Measurements from ENCODE around the gene ZFP57.

The ZFP57 gene

DNA sequence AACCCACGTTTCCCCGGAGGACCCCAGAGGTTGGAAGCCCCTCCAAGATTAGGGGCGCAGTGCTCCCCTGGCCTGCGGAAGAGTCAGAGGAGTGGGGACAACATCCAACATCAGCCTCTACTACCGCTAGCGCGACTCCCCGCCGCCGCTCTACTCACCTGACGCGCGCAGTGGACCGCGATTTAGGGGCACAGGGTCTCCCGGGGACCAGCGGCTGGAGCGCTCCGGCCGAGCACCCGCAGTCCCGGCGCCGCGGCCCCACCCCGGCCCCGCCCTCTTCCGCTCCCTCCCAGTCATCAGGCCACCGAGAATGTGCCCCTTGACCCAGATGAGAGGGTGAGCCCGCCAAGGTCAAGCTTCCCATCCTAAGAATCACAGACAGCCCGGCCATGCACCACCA is at the start of gene ZFP57:
Gene ZFP57 (minus strand): TSS at position 249 of the 400 bp plus-strand sequence. CDS start 4,149 bp downstream, outside the sequence.
- no peak for DNase-seq (ENCODE audit: low read depth in 2 of 2, low spot score in 1 of 2)

DNA sequence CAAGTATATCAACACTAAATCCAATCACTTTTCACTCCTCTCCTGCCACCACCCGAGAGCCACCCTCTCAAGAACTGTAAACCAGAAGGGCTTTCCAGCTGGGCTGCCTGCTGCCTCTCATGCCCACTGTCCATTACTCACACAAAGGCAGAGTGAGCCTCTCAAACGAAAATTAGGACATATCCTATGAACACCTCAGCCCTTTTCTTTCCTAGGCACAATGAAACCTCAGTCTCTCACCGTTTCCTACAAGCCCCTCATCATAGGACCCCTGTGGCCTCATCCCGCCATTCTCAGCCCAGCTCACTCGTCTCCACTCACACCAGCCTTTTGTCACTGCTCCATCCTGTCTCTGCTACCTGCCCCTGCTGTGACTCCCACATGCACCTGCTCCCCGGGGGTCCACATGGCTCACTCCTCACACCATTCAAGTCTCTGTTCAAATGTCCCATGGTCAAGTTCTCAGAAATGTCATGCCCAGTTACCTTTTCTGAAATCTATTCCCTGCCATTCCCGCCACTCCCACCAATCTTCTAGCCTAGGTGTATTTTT is 49.7 kb upstream of the ZFP57 start:
- DNase-seq (ENCODE audit: low read depth in 2 of 2, low spot score in 1 of 2), result no peak

DNA sequence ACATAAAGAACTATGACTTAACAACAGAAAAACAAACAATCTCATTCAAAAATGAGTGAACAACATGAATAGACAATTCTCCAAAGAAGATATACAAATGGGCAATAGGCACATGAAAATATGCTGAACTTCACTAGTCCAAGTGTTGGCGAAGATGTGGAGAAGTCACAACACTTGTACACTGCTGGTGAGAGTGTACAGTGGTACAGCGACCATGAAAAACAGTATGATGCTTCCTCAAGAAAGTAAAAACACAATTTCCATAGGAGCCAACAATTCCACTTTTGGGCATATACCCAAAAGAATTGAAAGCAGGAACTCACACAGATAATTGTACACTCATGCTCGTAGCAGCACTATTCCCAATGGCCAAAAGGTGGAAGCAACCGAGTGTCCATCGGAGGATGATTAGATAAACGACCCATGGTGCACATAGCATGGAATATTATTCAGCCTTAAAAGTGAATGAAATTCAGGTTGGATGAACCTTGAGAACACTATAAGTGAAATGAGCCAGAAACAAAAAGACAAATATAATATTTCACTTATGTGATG is 48.9 kb upstream of the ZFP57 start:
- DNase-seq (ENCODE audit: low read depth in 2 of 2, low spot score in 1 of 2), result no peak

DNA sequence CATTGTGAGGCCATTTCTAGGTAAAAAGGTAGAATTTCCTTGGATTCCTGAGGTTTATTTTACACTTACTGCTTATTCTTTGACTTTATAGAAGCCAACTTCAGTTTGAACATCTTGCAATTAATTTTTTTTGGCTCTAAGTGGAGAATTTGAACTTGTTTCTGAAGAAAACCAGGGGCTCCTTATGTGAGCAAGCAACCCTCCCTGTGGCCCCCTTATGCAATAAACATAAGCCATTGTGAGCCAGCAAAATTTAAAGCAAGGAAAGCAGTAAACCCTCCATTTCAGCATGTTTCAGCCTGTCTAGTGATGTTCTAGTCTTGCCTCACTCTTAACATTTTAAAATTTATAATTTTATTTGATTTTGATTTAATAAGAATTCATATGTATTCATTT is 47.9 kb upstream of the ZFP57 start:
- no peak for DNase-seq (ENCODE audit: low read depth in 2 of 2, low spot score in 1 of 2)

DNA sequence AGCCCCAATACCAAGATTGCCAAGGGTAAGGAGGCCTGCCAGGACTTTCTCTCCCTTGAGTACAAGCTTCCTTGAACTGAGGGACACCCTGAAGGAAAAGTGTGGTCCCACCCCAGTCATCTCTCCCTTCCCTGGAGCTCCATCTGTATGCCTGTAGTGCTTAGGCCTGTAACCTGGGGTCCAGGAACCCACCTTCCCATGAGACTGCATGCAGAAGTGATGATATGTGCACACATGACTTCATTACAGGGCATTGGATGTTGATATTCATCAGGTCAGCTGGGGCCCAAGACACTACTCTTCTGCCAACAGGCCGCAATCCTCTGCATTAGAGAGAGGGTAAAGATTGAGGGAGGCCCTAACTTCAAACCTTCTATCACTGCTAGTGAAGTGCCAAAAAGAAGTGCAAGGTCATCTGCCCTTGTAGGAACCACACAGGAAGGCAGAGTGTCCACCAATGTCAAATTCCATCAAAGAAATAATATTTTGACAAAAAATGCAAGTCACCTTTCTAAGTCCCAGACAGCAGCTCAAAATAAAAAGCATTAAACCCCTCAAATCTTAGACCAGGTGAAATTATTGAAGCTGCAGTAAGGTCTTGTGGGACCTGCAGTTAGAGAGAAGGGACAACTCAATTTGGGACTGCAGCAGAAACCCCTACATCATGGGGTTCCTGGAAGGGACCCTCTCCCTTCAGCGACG is 47.4 kb upstream of the ZFP57 start:
- no peak for DNase-seq (ENCODE audit: low read depth in 2 of 2, low spot score in 1 of 2)

DNA sequence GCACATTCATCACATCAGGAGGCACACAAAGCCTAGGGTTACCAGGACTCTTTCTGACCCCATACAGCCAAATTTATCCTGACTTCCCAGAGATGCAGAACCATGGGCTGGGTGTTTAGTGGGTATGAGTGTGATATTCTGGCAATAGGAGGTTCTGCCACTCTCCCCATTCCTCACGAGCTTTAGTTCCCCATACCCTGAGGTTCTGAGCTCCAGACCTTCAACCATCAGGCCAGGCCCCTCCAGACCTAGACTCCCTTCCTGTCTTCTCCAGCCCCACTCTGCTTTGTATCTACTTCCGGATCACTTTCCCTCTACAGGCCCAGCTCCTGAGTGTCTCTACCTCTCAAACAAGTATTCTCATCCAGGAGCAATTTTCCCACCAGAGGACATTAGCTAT is 46.7 kb upstream of the ZFP57 start:
- DNase-seq (ENCODE audit: low read depth in 2 of 2, low spot score in 1 of 2), result no peak

DNA sequence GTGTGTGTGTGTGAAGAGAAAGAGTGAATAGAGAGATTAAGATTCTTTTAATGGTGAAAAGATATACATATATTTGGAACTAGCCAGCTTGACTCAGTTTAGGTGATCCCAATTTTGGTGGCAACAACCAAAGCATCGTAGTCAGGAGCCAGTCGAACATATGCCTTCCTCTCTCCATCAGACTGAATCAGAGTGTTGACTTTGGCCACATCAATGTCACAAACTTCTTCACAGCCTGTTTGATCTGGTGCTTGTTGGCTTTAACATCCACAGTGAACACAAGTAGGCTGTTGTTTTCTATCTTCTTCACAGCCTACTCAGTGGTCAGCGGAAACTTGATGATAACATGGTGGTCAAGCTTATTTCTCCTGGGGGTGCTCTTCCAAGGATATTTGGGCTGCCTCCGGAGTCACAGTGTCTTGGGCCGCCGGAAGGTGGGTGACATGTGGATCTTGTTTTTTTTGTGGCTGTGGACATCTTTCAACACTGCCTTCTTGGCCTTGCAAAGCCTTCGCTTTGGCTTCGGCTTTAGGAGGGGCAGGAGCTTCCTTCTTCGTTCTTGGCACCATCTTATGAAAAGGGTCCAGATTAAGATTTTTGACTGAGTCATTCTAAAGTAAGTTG is 45.7 kb upstream of the ZFP57 start:
- no peak for DNase-seq (ENCODE audit: low read depth in 2 of 2, low spot score in 1 of 2)

DNA sequence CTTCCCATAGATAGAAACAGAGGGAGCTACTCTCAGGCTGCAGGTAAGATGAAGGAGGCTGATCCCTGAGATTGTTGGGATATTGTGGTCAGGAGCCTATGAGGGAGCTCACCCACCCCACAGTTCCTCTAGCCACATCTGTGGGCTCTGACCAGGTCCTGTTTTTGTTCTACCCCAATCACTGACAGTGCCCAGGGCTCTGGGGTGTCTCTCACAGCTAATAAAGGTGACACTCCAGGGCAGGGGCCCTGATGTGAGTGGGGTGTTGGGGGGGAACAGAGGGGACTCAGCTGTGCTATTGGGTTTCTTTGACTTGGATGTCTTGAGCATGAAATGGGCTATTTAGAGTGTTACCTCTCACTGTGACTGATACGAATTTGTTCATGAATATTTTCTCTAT is 45.0 kb upstream of the ZFP57 start:
- DNase-seq (ENCODE audit: low read depth in 2 of 2, low spot score in 1 of 2), result no peak

DNA sequence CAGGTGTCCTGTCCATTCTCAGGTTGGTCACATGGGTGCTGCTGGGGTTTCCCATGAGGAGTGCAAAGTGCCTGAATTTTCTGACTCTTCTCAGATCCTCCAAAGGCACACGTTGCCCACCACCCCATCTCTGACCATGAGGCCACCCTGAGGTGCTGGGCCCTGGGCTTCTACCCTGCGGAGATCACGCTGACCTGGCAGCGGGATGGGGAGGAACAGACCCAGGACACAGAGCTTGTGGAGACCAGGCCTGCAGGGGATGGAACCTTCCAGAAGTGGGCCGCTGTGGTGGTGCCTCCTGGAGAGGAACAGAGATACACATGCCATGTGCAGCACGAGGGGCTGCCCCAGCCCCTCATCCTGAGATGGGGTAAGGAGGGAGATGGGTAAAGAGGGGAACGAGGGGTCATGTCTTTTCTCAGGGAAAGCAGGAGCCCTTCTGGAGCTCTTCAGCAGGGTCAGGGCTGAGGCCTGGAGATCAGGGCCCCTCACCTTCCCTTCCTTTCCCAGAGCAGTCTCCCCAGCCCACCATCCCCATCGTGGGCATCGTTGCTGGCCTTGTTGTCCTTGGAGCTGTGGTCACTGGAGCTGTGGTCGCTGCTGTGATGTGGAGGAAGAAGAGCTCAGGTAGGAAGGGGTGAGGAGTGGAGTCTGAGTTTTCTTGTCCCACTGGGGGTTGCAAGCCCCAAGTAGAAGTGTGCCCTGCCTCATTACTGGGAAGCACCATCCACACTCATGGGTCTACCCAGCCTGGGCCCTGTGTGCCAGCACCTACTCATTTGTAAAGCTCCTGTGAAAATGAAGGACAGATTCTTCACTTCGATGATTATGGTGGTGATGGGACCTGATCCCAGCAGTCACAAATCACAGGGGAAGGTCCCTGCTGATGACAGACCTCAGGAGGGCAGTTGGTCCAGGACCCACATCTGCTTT is 44.3 kb upstream of the ZFP57 start:
- DNase-seq (ENCODE audit: low read depth in 2 of 2, low spot score in 1 of 2), result no peak

DNA sequence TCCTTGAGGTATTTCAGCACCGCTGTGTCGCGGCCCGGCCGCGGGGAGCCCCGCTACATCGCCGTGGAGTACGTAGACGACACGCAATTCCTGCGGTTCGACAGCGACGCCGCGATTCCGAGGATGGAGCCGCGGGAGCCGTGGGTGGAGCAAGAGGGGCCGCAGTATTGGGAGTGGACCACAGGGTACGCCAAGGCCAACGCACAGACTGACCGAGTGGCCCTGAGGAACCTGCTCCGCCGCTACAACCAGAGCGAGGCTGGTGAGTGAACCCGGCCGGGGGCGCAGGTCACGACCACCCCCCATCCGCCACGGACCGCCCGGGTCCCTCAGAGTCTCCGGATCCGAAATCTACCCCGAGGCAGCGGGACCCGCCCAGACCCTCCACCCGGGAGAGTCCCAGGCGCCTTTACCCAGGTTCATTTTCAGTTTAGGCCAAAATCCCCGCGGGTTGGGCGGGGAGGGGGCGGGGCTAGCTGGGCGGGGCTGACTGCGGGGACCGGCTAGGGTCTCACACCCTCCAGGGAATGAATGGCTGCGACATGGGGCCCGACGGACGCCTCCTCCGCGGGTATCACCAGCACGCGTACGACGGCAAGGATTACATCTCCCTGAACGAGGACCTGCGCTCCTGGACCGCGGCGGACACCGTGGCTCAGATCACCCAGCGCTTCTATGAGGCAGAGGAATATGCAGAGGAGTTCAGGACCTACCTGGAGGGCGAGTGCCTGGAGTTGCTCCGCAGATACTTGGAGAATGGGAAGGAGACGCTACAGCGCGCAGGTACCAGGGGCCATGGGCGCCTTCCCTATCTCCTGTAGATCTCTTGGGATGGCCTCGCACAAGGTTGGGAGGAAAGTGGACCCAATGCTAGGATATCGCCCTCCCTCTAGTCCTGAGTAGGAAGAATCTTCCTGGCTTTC is 43.0 kb upstream of the ZFP57 start:
- DNase-seq (ENCODE audit: low read depth in 2 of 2, low spot score in 1 of 2), result peak; percentile 66 to 70

DNA sequence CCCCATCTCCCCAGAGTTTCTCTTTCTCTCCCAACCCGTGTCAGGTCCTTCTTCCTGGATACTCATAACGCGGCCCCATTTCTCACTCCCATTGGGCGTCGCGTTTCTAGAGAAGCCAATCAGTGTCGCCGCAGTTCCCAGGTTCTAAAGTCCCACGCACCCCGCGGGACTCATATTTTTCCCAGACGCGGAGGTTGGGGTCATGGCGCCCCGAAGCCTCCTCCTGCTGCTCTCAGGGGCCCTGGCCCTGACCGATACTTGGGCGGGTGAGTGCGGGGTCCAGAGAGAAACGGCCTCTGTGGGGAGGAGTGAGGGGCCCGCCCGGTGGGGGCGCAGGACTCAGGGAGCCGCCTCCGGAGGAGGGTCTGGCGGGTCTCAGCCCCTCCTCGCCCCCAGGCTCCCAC is 42.3 kb upstream of the ZFP57 start, which contains the start of gene HLA-F:
Gene HLA-F (plus strand): TSS at position 173 of the 404 bp plus-strand sequence. CDS start 30 bp downstream, at position 203.
- peak; percentile 64 to 72 for DNase-seq (ENCODE audit: low read depth in 2 of 2, low spot score in 1 of 2)

DNA sequence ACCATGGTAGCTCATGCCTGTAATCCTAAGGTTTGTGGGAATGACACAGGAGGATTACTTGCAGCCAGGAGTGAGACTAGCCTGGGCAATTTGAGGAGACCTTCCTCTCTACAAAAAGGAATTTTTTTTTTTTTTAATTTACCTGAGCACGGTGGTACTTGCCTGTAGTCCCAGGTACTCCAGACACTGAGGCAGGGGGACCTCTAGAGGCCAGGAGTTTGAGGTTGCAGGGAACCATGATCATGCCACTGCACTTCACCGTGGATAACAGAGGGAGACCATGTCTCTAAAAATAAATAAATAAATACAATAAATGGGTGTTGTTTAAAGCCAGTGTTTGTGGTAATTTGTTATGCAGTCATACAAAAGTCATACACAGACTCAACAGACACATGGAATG is 39.9 kb upstream of the ZFP57 start:
- DNase-seq (ENCODE audit: low read depth in 2 of 2, low spot score in 1 of 2), result no peak

DNA sequence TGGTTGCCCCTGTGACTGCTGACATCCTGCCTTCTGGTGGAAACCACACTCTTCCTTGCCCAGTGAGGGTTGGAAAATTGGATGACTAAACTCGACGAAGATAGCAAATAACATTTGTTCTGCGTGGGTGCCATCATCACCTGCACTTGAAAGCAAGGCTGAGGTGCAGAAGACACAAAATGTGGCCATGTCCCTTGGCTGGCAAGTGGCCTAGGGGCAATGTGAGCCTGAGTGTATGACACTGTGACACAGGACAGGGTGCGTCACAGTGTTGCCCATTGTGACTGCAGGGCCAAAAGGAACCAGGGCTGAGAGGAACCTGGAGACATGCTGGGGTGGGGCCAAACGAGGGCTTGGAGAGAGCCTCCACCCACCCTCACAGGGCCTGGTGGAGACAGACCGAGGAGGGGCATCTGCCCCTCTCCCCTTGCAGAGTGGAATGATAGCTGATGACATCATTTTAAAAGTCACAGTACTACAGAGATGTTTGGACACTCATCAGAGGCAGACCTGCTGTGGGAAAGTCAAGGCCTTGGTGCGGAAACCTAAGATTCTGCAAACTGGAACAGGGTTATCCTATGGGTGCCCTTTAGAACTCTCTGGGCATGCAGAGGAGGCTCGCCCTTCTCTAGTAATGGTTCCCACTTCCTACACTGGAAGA is 29.5 kb upstream of the ZFP57 start:
- no peak for DNase-seq (ENCODE audit: low read depth in 2 of 2, low spot score in 1 of 2)

DNA sequence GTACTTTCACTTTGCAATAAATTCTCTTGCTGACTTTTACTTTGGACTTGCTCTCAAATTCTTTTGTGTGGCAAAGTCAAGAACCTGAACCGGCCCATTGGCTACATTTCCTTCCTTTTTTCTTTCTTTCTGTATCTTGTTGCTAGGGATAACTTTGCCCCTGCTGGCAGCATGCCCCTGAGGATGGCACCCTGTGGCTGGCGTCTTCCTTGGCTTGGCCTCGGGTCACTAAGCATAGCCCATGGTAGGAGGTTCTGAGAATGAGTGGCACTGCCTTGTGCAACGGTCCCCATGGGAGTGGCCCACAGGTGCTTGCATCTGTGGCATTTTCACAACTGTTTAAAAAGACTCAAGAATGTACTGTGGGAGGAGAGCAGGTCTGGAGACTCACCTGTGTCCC is 28.2 kb upstream of the ZFP57 start:
- DNase-seq (ENCODE audit: low read depth in 2 of 2, low spot score in 1 of 2), result no peak

DNA sequence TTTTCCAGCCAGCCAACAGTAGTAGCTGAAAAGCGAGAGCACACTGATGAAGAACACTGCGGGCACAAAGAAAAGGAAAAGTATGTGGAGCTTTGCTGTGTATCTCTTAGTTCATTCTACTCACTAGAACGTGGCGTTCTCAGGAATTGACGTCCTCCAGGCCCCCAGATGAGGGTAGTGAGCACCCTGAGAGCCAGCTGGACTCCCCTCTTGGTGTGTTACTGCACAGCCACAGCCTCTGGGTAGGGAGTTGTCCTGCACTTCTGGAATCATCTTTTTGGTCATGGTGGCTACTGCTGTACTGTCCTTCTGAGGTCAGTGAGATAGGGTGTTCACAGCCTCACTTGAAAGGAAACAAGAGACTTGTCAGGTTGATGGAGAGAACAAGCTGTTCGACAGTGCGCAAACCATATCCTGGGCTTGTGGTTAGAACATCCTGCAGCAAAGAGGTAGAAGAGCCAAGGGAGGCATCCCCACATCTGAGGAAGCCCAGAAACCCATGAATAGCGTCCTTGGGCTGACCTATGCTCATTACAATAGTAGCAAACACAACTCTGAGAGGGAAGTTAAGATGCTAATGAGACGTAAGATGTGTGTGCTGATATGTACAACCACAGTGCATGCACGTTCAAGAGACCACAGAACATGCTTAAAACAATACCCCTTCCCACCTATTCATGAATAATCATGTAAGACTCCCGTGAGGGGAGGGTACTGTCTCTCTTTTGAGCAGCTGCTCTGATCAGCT is 27.7 kb upstream of the ZFP57 start:
- DNase-seq (ENCODE audit: low read depth in 2 of 2, low spot score in 1 of 2), result no peak

DNA sequence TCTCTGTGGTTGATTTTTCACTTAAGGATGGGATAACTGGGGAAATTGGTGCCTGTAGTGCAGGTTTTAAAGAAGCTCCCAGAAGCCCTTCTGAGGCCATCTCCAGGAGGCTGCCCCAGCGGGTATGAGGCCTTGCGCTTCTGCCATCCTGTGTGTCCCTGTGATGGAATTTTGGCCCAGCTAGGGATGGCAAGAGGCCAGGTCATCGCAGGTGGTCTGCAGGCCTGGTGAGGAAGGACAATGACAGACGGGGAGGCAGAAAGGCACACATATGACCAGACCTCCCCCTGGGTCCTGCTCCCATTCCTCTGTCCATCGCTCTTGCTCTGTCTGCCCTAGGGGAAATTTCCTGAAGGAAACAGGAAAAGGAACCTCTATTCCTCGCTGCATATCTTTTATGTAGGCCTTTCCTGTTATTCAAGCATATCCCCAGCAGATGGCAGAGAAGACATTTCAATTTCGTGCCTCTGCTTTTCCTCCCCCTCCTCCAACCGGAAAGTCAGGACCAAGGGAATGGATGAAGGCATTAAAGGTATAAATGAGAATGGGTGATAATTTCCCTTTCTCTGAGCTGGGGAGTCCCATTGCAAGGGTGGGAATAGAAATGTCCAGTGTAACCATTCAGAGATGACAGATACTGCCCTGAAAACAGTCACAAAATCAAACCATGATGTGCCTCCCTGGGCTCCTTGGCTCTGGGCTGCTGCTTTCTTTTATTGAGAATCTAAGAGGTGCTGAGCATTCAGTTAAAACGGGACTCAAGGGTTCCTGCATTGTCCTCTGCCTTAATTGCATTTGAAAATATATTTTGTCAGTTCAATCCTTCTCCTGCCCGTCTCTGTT is 24.7 kb upstream of the ZFP57 start:
- DNase-seq (ENCODE audit: low read depth in 2 of 2, low spot score in 1 of 2), result no peak

DNA sequence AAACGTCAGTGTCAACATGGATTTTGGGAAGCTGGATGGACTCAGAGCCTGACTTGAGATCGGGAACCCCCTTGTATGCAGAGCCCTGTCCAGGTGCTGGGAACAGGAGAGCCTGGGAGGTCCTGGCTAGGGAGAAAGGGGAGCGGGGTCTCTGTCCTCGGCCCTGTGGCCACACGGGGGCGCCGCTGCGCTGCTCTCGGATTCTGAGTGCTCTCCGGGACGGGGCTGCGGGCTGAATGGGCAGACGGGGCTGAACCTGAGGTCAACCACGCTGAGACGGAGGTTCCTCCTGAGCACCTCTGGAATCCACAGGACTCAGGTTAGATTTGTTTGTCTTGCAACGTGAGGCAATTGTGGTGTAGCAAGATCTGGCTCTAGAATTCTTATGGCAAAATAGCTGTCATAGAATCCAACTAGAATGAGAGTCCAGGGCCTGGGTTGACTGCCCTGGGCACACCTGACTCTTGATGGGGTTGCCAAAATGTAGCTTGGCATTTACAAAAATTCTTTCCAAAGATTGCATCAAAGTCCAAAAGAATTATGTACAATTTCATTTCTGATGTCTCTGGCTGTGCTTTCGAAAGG is 21.7 kb upstream of the ZFP57 start:
- peak; percentile 47 to 61 for DNase-seq (ENCODE audit: low read depth in 2 of 2, low spot score in 1 of 2)
